H9 (cell line): ENCODE measurements around the gene TBL1X. TPM values are rescaled to one million over a fixed set of nuclear protein-coding genes. Genes with fewer than 3 reads are reported as not detected.

Experiments
- DNase-seq: peaks from one replicate; pipeline ENCODE4 v3.0.0-alpha.2; 2017
- H2AFZ ChIP-seq: one replicate; pipeline ENCODE4 v1.6.1; 2013; ENCODE audit warnings: mild to moderate bottlenecking, low read length, control low read depth, moderate library complexity
- H2AK5ac ChIP-seq: 2 replicates; pipeline ENCODE4 v1.6.1; 2013; ENCODE audit warnings: low read length, control low read depth, mixed read lengths; ENCODE audit not compliant: insufficient read length
- H2BK120ac ChIP-seq: one replicate; pipeline ENCODE4 v1.6.1; 2013; ENCODE audit warnings: low read depth, mild to moderate bottlenecking, low read length, control low read depth, inconsistent platforms; ENCODE audit not compliant: poor library complexity, severe bottlenecking
- H2BK12ac ChIP-seq: 2 replicates; pipeline ENCODE4 v1.6.1; 2013; ENCODE audit warnings: low read length, control low read depth, mixed read lengths, low read depth; ENCODE audit not compliant: insufficient read length
- H2BK15ac ChIP-seq: 2 replicates; pipeline ENCODE4 v1.6.1; 2013; ENCODE audit warnings: low read depth, low read length, control low read depth
- H2BK20ac ChIP-seq: one replicate; pipeline ENCODE4 v1.6.1; 2013; ENCODE audit warnings: low read depth, mild to moderate bottlenecking, low read length, control low read depth, inconsistent platforms; ENCODE audit not compliant: poor library complexity, severe bottlenecking
- H2BK5ac ChIP-seq: 2 replicates; pipeline ENCODE4 v1.6.1; 2013; ENCODE audit warnings: low read length, control low read depth, mixed read lengths; ENCODE audit not compliant: insufficient read length
- H3K14ac ChIP-seq: 2 replicates; pipeline ENCODE4 v1.6.1; 2013; ENCODE audit warnings: low read length, control low read depth; ENCODE audit not compliant: insufficient read depth
- H3K18ac ChIP-seq: 2 replicates; pipeline ENCODE4 v1.6.1; 2013; ENCODE audit warnings: low read depth, mild to moderate bottlenecking, mixed read lengths, low read length, control low read depth; ENCODE audit not compliant: insufficient read length
- H3K23ac ChIP-seq: 2 replicates; pipeline ENCODE4 v1.6.1; 2013; ENCODE audit warnings: low read length, control low read depth, mixed read lengths, low read depth; ENCODE audit not compliant: insufficient read length
- H3K23me2 ChIP-seq: 2 replicates; pipeline ENCODE4 v1.6.1; 2013; ENCODE audit warnings: low read depth, mild to moderate bottlenecking, mixed read lengths, low read length, control low read depth; ENCODE audit not compliant: insufficient read length, poor library complexity, severe bottlenecking
- H3K27ac ChIP-seq: 2 replicates; pipeline ENCODE4 v1.5.1; 2013; ENCODE audit warnings: low read length, control low read depth, mixed read lengths, low read depth; ENCODE audit not compliant: insufficient read length
- H3K27me3 ChIP-seq: 2 replicates; pipeline ENCODE4 v1.6.1; 2013; ENCODE audit warnings: low read length, control low read depth, inconsistent platforms; ENCODE audit not compliant: insufficient read depth
- H3K4ac ChIP-seq: 2 replicates; pipeline ENCODE4 v1.6.1; 2013; ENCODE audit warnings: low read depth, mild to moderate bottlenecking, control low read depth, inconsistent platforms, low read length, moderate library complexity
- H3K4me1 ChIP-seq: 2 replicates; pipeline ENCODE4 v1.6.1; 2013; ENCODE audit warnings: low read length, control low read depth, inconsistent platforms; ENCODE audit not compliant: insufficient read depth
- H3K4me2 ChIP-seq: 2 replicates; pipeline ENCODE4 v1.6.1; 2013; ENCODE audit warnings: low read length, control low read depth, mixed read lengths; ENCODE audit not compliant: insufficient read length, insufficient read depth
- H3K56ac ChIP-seq: 2 replicates; pipeline ENCODE4 v1.6.1; 2013; ENCODE audit warnings: low read depth, mild to moderate bottlenecking, mixed read lengths, low read length, control low read depth; ENCODE audit not compliant: insufficient read length
- H3K79me1 ChIP-seq: 2 replicates; pipeline ENCODE4 v1.6.1; 2013; ENCODE audit warnings: low read depth, mild to moderate bottlenecking, moderate library complexity, low read length, control low read depth, inconsistent platforms; ENCODE audit not compliant: insufficient read depth, poor library complexity, severe bottlenecking
- H3K79me2 ChIP-seq: 2 replicates; pipeline ENCODE4 v1.6.1; 2013; ENCODE audit warnings: low read length, control low read depth, inconsistent platforms; ENCODE audit not compliant: insufficient read depth
- H3K9ac ChIP-seq: 2 replicates; pipeline ENCODE4 v1.6.1; 2013; ENCODE audit warnings: low read length, control low read depth, mixed read lengths; ENCODE audit not compliant: insufficient read length; ENCODE audit errors: extremely low read depth
- H3K9me3 ChIP-seq: one replicate; pipeline ENCODE4 v1.6.1; 2013; ENCODE audit warnings: low read depth, low read length, inconsistent platforms; ENCODE audit not compliant: control insufficient read depth
- H3T11ph ChIP-seq: one replicate; pipeline ENCODE4 v1.6.1; 2013; ENCODE audit warnings: mild to moderate bottlenecking, low read length, control low read depth, inconsistent platforms
- H4K20me1 ChIP-seq: one replicate; pipeline ENCODE4 v1.6.1; 2013; ENCODE audit not compliant: control insufficient read depth, insufficient read length, insufficient read depth
- H4K5ac ChIP-seq: 2 replicates; pipeline ENCODE4 v1.6.1; 2013; ENCODE audit warnings: low read depth, mild to moderate bottlenecking, mixed read lengths, low read length, control low read depth; ENCODE audit not compliant: insufficient read length
- H4K8ac ChIP-seq: replicated peaks from 2 replicates; pipeline ENCODE4 v1.6.1; 2013; ENCODE audit warnings: low read length, control low read depth, mixed read lengths, low read depth; ENCODE audit not compliant: insufficient read length
- H4K91ac ChIP-seq: 2 replicates; pipeline ENCODE4 v1.6.1; 2013; ENCODE audit warnings: low read depth, mild to moderate bottlenecking, moderate library complexity, mixed read lengths, low read length, control low read depth; ENCODE audit not compliant: insufficient read length
- H3K27ac Mint-ChIP-seq, 3 experiments: 2 replicates in 2 of 3; 3 replicates in 1 of 3; pipeline ENCODE4 v1.8.0; 2020 to 2021; ENCODE audit warnings: mixed read lengths in 3 of 3, mild to moderate bottlenecking in 1 of 3, moderate library complexity in 1 of 3
- H3K27me3 Mint-ChIP-seq: 2 replicates; pipeline ENCODE4 v1.8.0; 2021; ENCODE audit warnings: low read depth, mild to moderate bottlenecking, moderate library complexity, mixed read lengths
- H3K36me3 Mint-ChIP-seq, 3 experiments: 2 replicates in 2 of 3; 3 replicates in 1 of 3; pipeline ENCODE4 v1.8.0; 2020 to 2021; ENCODE audit warnings: low read depth in 3 of 3, mixed read lengths in 3 of 3; ENCODE audit not compliant: insufficient read depth in 1 of 3
- H3K4me1 Mint-ChIP-seq, 2 experiments: 2 replicates each; pipeline ENCODE4 v1.8.0; 2020; ENCODE audit warnings: mixed read lengths in 2 of 2
- H3K4me3 Mint-ChIP-seq, 2 experiments: 2 replicates in 1 of 2; 3 replicates in 1 of 2; pipeline ENCODE4 v1.8.0; 2020 to 2021; ENCODE audit warnings: mild to moderate bottlenecking in 2 of 2, mixed read lengths in 2 of 2, moderate library complexity in 1 of 2
- H3K9me3 Mint-ChIP-seq, 2 experiments: 2 replicates in 1 of 2; 3 replicates in 1 of 2; pipeline ENCODE4 v1.8.0; 2020; ENCODE audit warnings: mild to moderate bottlenecking in 2 of 2, mixed read lengths in 2 of 2, moderate library complexity in 1 of 2
- WGBS: extraction: QIAGEN DNeasy Blood & Tissue Kit; methylation state at CpG from one replicate; pipeline ENCODE4 v1.1.7; 2013; ENCODE audit warnings: missing lambda C conversion rate, low lambda C conversion rate, mixed read lengths; ENCODE audit not compliant: insufficient read length; ENCODE audit errors: extremely low coverage; 5-methylcytosine and 5-hydroxymethylcytosine counted together
- total RNA-seq: library from RNA; stranded (reverse); gene quantifications from 2 replicates; pipeline ENCODE4 v1.2.1, GENCODE V29; 2021
- TF ChIP-seq, protein P1 (sequence below): fragments of 200-600 bp; sonication (generic); conservative IDR thresholded peaks from 3 replicates; pipeline ENCODE4 v1.8.0; 2021; ENCODE audit warnings: antibody characterized with exemption, mild to moderate bottlenecking

TBL1X gene
- total RNA-seq, 1 experiment from 2014 or later: 24.1 TPM

- H3K27me3 ChIP-seq: no peaks in the 10 kb centered on the region
- no peaks in the 10 kb centered on the region for H3K23me2 ChIP-seq
- H3K79me2 ChIP-seq: no peaks in the 10 kb centered on the region
- H4K20me1 ChIP-seq: no peaks in the 10 kb centered on the region
- no peaks in the 10 kb centered on the region; the same call in 1 of the 2 replicates for H3K4me1 ChIP-seq
- WGBS: no CpG with 5 or more reads among the region's 4 CpGs
- H3K4ac ChIP-seq: no peak overlapping the region
- no peak for DNase-seq
- H3K14ac ChIP-seq: no peak overlapping the region
- Mint-ChIP-seq H3K27ac (no peak overlapping the region; a peak in 1 of 7 replicates), H3K4me3 (no peak overlapping the region), H3K36me3 (no peaks in the 10 kb centered on the region; a peak in 2 of 7 replicates), H3K27me3 (no peaks in the 10 kb centered on the region), H3K4me1 (peaks cover 21 to 39% of the 10 kb centered on the region in 2 experiments), H3K9me3 (peaks cover 0 to 33% of the 10 kb centered on the region in 2 experiments; a peak in 4 of 5 replicates)
- H2BK12ac ChIP-seq: no peak overlapping the region
- no peak overlapping the region for H2BK5ac ChIP-seq
- H3K9ac ChIP-seq: no peak overlapping the region
- H2AK5ac ChIP-seq: no peak overlapping the region
- no peak overlapping the region for H2BK120ac ChIP-seq
- no peak overlapping the region for H4K91ac ChIP-seq
- no peak overlapping the region for H4K8ac ChIP-seq
- H2AFZ ChIP-seq: no peak overlapping the region
- H3K79me1 ChIP-seq: no peaks in the 10 kb centered on the region
- no peak overlapping the region for H3K18ac ChIP-seq
- no peak overlapping the region for H3K56ac ChIP-seq
- TF ChIP-seq, protein P1, sequence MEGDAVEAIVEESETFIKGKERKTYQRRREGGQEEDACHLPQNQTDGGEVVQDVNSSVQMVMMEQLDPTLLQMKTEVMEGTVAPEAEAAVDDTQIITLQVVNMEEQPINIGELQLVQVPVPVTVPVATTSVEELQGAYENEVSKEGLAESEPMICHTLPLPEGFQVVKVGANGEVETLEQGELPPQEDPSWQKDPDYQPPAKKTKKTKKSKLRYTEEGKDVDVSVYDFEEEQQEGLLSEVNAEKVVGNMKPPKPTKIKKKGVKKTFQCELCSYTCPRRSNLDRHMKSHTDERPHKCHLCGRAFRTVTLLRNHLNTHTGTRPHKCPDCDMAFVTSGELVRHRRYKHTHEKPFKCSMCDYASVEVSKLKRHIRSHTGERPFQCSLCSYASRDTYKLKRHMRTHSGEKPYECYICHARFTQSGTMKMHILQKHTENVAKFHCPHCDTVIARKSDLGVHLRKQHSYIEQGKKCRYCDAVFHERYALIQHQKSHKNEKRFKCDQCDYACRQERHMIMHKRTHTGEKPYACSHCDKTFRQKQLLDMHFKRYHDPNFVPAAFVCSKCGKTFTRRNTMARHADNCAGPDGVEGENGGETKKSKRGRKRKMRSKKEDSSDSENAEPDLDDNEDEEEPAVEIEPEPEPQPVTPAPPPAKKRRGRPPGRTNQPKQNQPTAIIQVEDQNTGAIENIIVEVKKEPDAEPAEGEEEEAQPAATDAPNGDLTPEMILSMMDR: no peak
- no peaks in the 10 kb centered on the region for H3K9me3 ChIP-seq
- no peak overlapping the region for H3K23ac ChIP-seq
- no peak overlapping the region for H2BK20ac ChIP-seq
- no peak overlapping the region for H3K4me2 ChIP-seq
- H3T11ph ChIP-seq: no peak overlapping the region
- H3K27ac ChIP-seq: no peak overlapping the region
- H2BK15ac ChIP-seq: no peak overlapping the region
- no peak overlapping the region for H4K5ac ChIP-seq
Observed at GRCh38 chrX:9612146-9612505, 147.3 kb downstream of the TBL1X start.
